Stimulated activated naive CD4-positive, alpha-beta T cell (primary cell): ENCODE measurements around the gene ACVR1.
"Not testable (repeated sequence)": the region's sequence is repeated elsewhere in the genome, so short reads cannot be mapped to it uniquely, and the experiment has no call there.

ENCODE experiments used
- DNase-seq, 6 experiments: peaks; one replicate each; lab custom pipeline; 2025; lab: John Stamatoyannopoulos, UW

ACVR1 gene

GRCh38 chr2:157894694-157895435 lies 18.7 kb upstream of the ACVR1 start:
- DNase-seq, result no peak

GRCh38 chr2:157893611-157894010 lies 17.5 kb upstream of the ACVR1 start:
- DNase-seq, result no peak

- peak in 1 of 6 experiments; percentile 5 for DNase-seq
These were observed 15.5 kb upstream of the ACVR1 start for GRCh38 chr2:157891643-157892041.

- no peak for DNase-seq
These were observed 15.0 kb upstream of the ACVR1 start for GRCh38 chr2:157890969-157891642.

- DNase-seq, result no peak
These were observed 11.8 kb upstream of the ACVR1 start for GRCh38 chr2:157887946-157888345.

- not testable (repeated sequence) for DNase-seq
These were observed 8.4 kb upstream of the ACVR1 start for GRCh38 chr2:157884533-157884932.

- no peak for DNase-seq
These were observed 4.8 kb upstream of the ACVR1 start for GRCh38 chr2:157880927-157881326.

GRCh38 chr2:157877761-157878400 lies 1.8 kb upstream of the ACVR1 start:
- no peak for DNase-seq

GRCh38 chr2:157876786-157877138 lies 632 bp upstream of the ACVR1 start:
- peak in 2 of 6 experiments; percentile 35 to 64 for DNase-seq

GRCh38 chr2:157875641-157876065 lies 477 bp downstream of the ACVR1 start:
- peak; percentile 47 to 74 (median 66) for DNase-seq

GRCh38 chr2:157874997-157875640 lies 1.0 kb downstream of the ACVR1 start:
- DNase-seq, result peak in 3 of 6 experiments; percentile 31 to 56 (median 32)

GRCh38 chr2:157874348-157874747 lies 1.8 kb downstream of the ACVR1 start:
- DNase-seq, result no peak

- DNase-seq, result no peak
These were observed 3.3 kb downstream of the ACVR1 start for GRCh38 chr2:157872791-157873190.

GRCh38 chr2:157871415-157871814 lies 4.7 kb downstream of the ACVR1 start:
- DNase-seq, result no peak

- no peak for DNase-seq
These were observed 7.1 kb downstream of the ACVR1 start for GRCh38 chr2:157868993-157869392.

- DNase-seq, result no peak
These were observed 8.4 kb downstream of the ACVR1 start for GRCh38 chr2:157867703-157868102.

- no peak for DNase-seq
These were observed 9.2 kb downstream of the ACVR1 start for GRCh38 chr2:157866666-157867642.

- DNase-seq, result no peak
These were observed 9.9 kb downstream of the ACVR1 start for GRCh38 chr2:157866202-157866601.

GRCh38 chr2:157864857-157865430 lies 11.2 kb downstream of the ACVR1 start:
- DNase-seq, result no peak

- no peak for DNase-seq
These were observed 17.3 kb downstream of the ACVR1 start for GRCh38 chr2:157858846-157859245.

GRCh38 chr2:157857881-157858280 lies 18.2 kb downstream of the ACVR1 start:
- no peak for DNase-seq
